ENCODE results near the gene PRELID3B.

Gene PRELID3B

DNA sequence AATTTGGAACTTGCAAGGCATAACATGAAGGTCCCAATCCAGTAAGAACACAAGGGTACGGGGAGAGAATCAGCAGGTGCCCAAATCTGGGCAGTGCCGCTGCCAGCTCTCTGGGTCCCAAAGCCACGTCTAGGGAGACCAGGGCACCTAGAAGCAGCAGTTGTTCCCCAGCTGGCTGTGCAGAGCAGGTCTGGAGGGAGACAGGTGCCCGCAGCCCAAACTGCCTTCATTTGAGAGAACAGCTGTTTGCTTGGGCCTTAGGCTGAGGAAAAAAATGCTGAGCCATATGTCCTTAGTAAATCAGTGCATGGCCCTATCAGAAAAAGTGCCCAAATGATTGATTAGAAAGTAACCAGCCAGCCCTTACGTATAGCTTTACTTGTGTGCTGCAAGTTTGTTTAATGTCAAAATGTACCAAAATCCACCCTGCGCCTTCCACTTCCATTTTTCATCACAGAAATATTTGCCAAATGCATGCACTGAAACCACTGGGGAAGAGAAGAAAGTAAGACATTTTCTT lies 9.1 kb upstream of the PRELID3B start:
- no peak overlapping the region for H3K4me3 ChIP-seq (ENCODE audit: control insufficient read depth, low read depth, low read length)
- DNase-seq (ENCODE audit: low read depth): no peak
- TF ChIP-seq, protein P1, sequence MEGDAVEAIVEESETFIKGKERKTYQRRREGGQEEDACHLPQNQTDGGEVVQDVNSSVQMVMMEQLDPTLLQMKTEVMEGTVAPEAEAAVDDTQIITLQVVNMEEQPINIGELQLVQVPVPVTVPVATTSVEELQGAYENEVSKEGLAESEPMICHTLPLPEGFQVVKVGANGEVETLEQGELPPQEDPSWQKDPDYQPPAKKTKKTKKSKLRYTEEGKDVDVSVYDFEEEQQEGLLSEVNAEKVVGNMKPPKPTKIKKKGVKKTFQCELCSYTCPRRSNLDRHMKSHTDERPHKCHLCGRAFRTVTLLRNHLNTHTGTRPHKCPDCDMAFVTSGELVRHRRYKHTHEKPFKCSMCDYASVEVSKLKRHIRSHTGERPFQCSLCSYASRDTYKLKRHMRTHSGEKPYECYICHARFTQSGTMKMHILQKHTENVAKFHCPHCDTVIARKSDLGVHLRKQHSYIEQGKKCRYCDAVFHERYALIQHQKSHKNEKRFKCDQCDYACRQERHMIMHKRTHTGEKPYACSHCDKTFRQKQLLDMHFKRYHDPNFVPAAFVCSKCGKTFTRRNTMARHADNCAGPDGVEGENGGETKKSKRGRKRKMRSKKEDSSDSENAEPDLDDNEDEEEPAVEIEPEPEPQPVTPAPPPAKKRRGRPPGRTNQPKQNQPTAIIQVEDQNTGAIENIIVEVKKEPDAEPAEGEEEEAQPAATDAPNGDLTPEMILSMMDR (conservative IDR thresholded peaks at IDR 0.05; ENCODE audit: control insufficient read depth, insufficient read depth, low read depth, low read length): no peak

DNA sequence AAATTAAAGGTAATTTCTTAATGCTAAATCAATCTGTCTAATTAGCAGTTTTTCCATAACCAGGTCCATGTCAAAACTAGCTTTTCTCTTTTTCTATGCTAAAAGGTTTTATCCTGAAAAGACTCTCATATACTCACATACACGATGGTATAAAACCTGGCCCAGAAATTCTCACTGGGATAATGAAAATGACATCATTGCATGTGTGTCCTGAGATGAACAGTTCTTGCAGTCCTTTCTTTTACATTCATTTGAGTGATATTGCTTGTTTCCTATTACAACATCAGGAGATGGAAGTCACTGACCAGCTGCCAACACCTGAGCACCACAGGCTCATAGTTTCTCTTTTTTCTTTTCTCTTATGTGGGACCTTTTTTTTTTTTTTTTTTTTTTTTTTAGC lies 7.9 kb upstream of the PRELID3B start:
- no peak for DNase-seq (ENCODE audit: low read depth)
- TF ChIP-seq, protein P1 (conservative IDR thresholded peaks at IDR 0.05; ENCODE audit: control insufficient read depth, insufficient read depth, low read depth, low read length): no peak

DNA sequence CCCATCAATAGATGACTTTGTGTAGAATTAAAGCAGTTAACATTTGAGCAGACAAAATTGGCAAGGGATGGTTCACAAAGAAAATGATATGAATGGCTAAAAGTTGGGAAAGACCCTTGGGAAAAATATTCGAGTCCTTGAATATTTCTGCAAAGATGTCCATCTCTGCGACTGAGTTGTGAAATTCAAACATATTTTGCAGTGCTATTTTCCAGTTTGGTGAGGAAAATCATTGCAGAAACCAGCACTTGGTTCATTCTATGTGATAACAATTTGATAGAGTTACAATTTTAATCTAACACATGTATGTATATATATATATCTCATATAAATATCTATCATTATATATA lies 6.1 kb upstream of the PRELID3B start:
- no peak overlapping the region for H3K4me3 ChIP-seq (ENCODE audit: control insufficient read depth, low read depth, low read length)
- TF ChIP-seq, protein P1 (conservative IDR thresholded peaks at IDR 0.05; ENCODE audit: control insufficient read depth, insufficient read depth, low read depth, low read length): no peak
- no peak for DNase-seq (ENCODE audit: low read depth)

More for the DNA sequence above, 7.9 kb upstream of the PRELID3B start:
- H3K4me3 ChIP-seq (ENCODE audit: control insufficient read depth, low read depth, low read length): no peak overlapping the region

DNA sequence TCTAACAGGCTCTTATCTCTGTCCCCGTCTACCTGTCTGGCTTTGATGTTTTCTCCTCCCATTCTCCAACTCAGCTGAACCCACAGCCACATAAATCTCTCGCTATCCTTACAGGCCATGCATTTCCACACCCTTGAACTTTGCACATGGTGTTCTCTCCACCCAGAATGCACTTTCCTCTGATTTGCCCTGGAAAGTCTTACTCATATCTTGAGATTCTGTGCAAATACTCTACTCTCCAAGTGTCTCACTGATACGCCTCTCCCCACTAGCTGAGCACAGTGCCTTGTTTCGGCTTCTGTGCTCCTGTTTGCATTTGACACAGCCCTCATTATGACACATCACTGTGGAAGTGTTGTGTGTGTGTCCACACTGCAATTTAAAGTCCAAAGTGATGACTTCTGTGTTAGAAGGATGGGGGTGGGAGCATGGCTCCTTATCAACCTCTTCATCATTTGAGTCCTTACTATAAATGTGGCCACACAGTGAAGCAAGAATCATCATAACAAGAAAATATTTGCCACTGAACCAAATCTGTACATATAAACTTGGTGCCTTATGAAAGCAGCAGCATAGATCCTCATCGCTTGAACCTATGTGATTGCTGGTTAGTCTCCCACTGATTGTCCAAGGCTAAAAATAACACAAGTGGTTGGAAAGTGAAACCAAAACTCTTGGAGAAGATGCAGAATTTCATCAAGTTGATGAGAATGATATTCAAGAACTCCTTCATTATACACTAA lies 5.5 kb upstream of the PRELID3B start:
- TF ChIP-seq, protein P1 (conservative IDR thresholded peaks at IDR 0.05; ENCODE audit: control insufficient read depth, insufficient read depth, low read depth, low read length): no peak
- no peak overlapping the region for H3K4me3 ChIP-seq (ENCODE audit: control insufficient read depth, low read depth, low read length)
- peak; percentile 63 for DNase-seq (ENCODE audit: low read depth)

DNA sequence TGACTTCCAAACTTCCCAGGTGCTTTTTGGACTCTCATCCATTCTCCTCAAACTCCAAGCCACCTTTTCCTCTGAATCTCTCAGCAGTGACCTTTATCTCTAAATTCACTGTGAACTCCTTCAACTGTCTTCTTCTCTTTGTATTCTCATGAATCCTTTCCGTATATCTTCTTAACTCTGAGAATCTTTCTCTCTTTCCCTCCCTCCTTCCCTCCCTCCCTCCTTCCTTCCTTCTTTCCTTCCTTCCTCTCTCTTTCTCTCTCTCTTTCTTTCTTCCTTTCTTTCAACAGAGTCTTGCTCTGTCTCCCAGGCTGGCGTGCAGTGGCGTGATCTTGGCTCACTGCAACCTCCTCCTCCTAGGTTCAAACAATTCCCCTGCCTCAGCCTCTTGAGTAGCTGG lies 4.3 kb upstream of the PRELID3B start:
- no peak for DNase-seq (ENCODE audit: low read depth)
- no peak overlapping the region for H3K4me3 ChIP-seq (ENCODE audit: control insufficient read depth, low read depth, low read length)
- TF ChIP-seq, protein P1 (conservative IDR thresholded peaks at IDR 0.05; ENCODE audit: control insufficient read depth, insufficient read depth, low read depth, low read length): no peak

DNA sequence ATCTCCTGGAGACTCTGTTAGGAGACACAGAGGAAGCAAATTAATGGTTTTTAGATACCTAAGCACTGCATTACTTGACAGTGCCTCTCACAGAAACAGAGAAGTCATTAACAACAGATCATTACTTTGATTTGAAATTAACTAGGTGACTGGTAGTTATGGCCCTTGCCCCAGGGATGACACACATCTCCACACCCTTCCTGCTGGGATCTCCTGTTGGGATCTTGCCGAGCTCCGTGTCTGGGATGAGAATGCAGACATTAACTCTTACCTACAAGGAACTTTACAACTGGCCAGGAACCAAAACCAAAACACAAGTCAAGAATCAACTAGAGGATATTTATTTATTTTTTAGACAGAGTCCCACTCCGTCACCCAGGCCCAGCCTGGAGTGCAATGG lies 2.2 kb upstream of the PRELID3B start:
- TF ChIP-seq, protein P1 (conservative IDR thresholded peaks at IDR 0.05; ENCODE audit: control insufficient read depth, insufficient read depth, low read depth, low read length): no peak
- no peak for DNase-seq (ENCODE audit: low read depth)
- H3K4me3 ChIP-seq (ENCODE audit: control insufficient read depth, low read depth, low read length): no peak overlapping the region

Measured in fibroblast of mammary gland (primary cell).